ENCODE results near the gene RGS4. TPM values are rescaled to one million over a fixed set of nuclear protein-coding genes. Genes with fewer than 3 reads are reported as not detected.

RGS4 gene
- total RNA-seq, 1 experiment from 2014 or later, result 3.2 TPM

GRCh38 chr1:163124812-163125211, 55.7 kb downstream of the RGS4 start:
- H3K4me3 Mint-ChIP-seq, result no peak overlapping the region
- ATAC-seq (no peak), DNase-seq (ENCODE audit: low spot score) (no peak)
- H3K4me1 Mint-ChIP-seq, result peaks cover 6% of the 10 kb centered on the region
- ChIA-PET POLR2A (no interaction called here), CTCF (no interaction called here)
- H3K36me3 Mint-ChIP-seq, result no peaks in the 10 kb centered on the region
- TF ChIP-seq SP1 (CRISPR knock-in tag; conservative IDR thresholded peaks at IDR 0.05) (no peak), JAZF1 (CRISPR knock-in tag; IDR thresholded peaks at IDR 0.05) (no peak), NR2C2 (CRISPR knock-in tag; IDR thresholded peaks at IDR 0.05) (no peak), FOXJ3 (CRISPR knock-in tag; IDR thresholded peaks at IDR 0.05; ENCODE audit: borderline replicate concordance) (no peak), NFYB (CRISPR knock-in tag; conservative IDR thresholded peaks at IDR 0.05; ENCODE audit: low read depth) (no peak), TEAD4 (CRISPR knock-in tag; IDR thresholded peaks at IDR 0.05) (no peak), USF1 (CRISPR knock-in tag; IDR thresholded peaks at IDR 0.05) (no peak), MXD4 (CRISPR knock-in tag; IDR thresholded peaks at IDR 0.05; ENCODE audit: borderline replicate concordance) (no peak), SMAD4 (CRISPR knock-in tag; IDR thresholded peaks at IDR 0.05) (no peak), RORB (CRISPR knock-in tag; IDR thresholded peaks at IDR 0.05) (no peak), FOXP4 (CRISPR knock-in tag; IDR thresholded peaks at IDR 0.05) (no peak), GRHL2 (CRISPR knock-in tag; IDR thresholded peaks at IDR 0.05; ENCODE audit: insufficient replicate concordance, severe bottlenecking) (no peak), TEAD1 (CRISPR knock-in tag; IDR thresholded peaks at IDR 0.05) (no peak), ERG (CRISPR knock-in tag; IDR thresholded peaks at IDR 0.05) (no peak), ATF3 (CRISPR knock-in tag; conservative IDR thresholded peaks at IDR 0.05) (no peak), ZNF263 (CRISPR knock-in tag; IDR thresholded peaks at IDR 0.05; ENCODE audit: low read depth) (no peak)
- H3K27me3 Mint-ChIP-seq (ENCODE audit: low read depth), result no peaks in the 10 kb centered on the region
- no peak overlapping the region for H3K27ac Mint-ChIP-seq
- H3K9me3 Mint-ChIP-seq, result no peaks in the 10 kb centered on the region

Other genes starting within 250 kb of the RGS4 start
- gene CCDC190, start 208.2 kb upstream of the RGS4 start, total RNA-seq (2021), result not detected in 3 replicates
- gene RGS5, start 133.6 kb downstream of the RGS4 start, total RNA-seq (2021), result 19.4 to 23.6 TPM (median 21.6 TPM) in 3 replicates